ENCODE results near the gene SEPTIN7.

SEPTIN7 gene

DNA sequence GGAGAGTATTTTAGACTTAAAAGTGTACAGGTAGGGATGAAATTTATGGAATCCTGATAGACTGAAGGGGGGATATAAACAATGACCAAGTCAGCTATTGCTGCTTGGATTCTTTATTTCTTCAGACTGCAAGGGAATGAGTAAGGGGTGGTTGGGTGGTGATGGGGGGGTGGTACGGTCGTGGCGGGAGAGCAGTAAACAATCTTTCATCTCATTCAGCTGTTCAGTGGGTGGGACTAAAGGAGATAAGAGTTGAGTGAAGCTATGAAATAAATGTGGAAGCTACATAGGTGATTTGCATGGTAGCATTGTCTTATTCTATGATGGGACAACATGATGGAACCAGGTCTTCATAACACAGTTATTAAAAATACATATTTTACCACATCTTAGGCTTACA lies 1.8 kb downstream of the SEPTIN7 start:
- DNase-seq (ENCODE audit: insufficient read length, low spot score) (no peak), FAIRE-seq (peak; percentile 11)
- no peak for TF ChIP-seq POLR2A (IDR thresholded peaks at IDR 0.05; ENCODE audit: low read depth, low read length)

DNA sequence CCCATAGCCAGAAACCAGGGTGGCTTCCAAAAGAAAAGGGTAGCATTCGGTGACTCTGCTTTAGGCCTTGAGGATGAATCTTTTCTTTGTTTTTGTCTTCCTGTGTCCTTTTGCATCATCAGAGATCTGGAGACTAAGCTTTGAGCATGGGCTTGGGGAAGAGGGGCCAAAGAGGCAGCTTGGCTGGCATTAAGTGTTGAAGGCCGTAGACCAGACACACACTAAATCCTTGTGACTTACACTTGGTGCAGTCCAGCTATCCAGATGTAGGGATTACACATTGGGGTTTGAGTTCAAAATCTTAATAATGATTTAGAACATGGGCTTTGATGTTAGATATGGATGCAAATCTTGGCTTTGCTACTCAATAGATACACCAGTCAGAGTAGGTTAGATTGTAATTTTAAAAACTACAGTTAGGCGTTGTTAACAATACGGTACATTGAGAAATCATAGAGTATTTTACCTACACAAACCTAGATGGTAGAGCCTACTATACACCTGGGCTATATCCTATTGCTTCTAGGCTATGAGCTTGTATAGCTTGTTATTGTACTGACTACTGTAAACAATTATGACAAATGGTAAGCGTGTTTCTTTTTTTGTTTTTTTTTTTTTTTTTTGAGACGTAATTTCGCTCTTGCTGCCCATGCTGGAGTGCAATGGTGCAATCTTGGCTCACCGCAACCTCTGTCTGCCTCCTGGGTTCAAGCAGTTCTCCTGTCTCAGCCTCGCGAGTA lies 3.5 kb downstream of the SEPTIN7 start:
- no peak for TF ChIP-seq POLR2A (IDR thresholded peaks at IDR 0.05; ENCODE audit: low read depth, low read length)
- FAIRE-seq = no peak
- no peak for DNase-seq (ENCODE audit: insufficient read length, low spot score)

DNA sequence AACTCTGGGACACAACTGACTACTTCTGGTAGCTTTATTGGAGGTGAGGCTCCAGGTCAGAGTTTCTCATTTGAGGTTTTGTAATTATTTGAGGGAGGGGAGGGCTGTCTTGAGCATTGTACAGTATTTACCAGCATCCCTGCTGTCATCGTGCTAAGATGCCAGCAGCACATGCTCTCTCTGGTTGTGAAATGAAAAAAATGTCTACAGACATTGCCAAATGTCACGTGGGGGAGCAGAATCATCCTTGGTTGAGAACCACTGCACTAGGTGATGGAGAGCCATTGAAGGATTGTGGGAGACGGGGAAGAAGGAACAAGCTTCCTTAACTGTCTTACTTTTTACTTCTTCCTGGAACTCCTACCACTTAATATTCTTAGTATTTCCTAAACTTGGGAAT lies 5.0 kb downstream of the SEPTIN7 start:
- DNase-seq (ENCODE audit: insufficient read length, low spot score) (no peak), FAIRE-seq (peak; percentile 48)
- no peak for TF ChIP-seq POLR2A (IDR thresholded peaks at IDR 0.05; ENCODE audit: low read depth, low read length)

DNA sequence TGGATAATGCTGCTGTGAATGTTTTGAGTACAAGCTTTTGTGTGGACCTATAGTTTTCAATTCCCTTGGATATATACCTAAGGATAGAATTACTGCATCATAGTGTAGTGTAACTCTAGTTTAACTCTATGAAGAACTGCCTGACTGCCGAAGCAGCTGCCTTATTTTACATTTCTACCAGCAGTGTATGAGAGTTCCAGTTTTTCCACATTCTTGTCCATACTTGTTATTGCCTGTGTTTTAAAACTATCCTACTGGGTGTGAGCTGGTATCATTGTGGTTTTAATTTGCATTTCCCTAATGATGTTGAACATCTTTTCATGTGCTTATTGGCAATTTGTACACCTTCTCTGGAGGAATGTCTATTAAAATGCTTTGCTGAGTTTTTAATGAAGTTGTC lies 15.7 kb downstream of the SEPTIN7 start:
- DNase-seq (ENCODE audit: insufficient read length, low spot score) (no peak), FAIRE-seq (no peak)
- TF ChIP-seq POLR2A (IDR thresholded peaks at IDR 0.05; ENCODE audit: low read depth, low read length) = no peak

DNA sequence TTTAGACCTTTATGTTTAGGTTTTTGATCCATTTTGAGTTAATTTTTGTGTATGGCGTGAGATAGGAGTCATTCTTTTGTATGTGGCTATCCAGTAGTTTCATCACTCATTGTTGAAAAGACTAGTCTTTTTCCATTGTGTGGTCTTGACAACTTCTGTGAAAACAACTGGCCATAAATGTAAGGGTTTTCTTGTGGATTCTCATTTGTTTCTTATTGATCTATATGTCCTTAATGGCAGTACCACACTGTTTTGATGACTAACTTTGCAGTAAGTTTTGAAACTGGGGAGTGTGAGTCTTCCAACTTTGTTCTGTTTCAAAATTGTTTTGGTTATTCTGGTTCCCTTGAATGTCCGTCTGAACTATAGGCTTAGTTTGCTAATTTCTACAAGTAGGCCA lies 16.3 kb downstream of the SEPTIN7 start:
- no peak for TF ChIP-seq POLR2A (IDR thresholded peaks at IDR 0.05; ENCODE audit: low read depth, low read length)
- DNase-seq (ENCODE audit: insufficient read length, low spot score) (no peak), FAIRE-seq (peak; percentile 96)

DNA sequence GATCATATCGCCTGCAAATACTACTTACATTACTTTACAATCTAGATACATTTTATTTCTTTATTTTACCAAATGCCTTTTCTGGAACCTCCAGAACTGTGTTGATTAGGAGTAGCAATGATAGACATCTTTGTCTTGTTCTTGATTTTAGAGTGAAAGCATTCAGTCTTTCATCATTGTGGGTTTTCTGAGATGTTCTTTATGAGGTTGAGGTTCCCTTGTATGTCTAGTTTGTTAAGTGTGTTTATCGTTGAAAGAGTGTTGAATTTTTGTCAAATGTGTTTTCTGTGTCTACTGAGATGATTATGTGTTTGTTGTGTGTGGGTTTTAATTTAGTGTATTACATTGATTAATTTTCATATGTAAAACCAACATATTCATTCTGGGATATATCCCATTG lies 17.1 kb downstream of the SEPTIN7 start:
- FAIRE-seq (peak; percentile 85), DNase-seq (ENCODE audit: insufficient read length, low spot score) (no peak)
- no peak for TF ChIP-seq POLR2A (IDR thresholded peaks at IDR 0.05; ENCODE audit: low read depth, low read length)

DNA sequence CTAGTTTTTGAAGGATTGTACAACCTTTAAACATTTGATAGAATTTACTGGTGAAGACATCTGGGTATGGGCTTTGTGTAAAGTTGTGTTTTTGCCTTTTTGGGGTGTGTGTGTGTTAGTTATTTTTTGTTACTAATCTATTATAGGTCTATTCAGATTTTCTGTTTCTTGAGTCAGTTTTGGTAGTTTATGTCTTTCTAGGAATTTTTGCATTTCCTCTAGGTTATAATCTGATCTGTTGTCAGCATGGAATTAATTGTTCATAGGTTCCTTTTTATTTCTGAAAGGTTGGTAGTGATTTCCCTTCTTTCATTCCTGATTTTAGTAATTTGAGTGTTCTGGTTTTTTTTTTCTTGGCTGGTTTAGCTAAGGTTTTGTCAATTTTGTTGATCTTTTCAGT lies 17.7 kb downstream of the SEPTIN7 start:
- no peak for TF ChIP-seq POLR2A (IDR thresholded peaks at IDR 0.05; ENCODE audit: low read depth, low read length)
- FAIRE-seq (no peak), DNase-seq (ENCODE audit: insufficient read length, low spot score) (no peak)

DNA sequence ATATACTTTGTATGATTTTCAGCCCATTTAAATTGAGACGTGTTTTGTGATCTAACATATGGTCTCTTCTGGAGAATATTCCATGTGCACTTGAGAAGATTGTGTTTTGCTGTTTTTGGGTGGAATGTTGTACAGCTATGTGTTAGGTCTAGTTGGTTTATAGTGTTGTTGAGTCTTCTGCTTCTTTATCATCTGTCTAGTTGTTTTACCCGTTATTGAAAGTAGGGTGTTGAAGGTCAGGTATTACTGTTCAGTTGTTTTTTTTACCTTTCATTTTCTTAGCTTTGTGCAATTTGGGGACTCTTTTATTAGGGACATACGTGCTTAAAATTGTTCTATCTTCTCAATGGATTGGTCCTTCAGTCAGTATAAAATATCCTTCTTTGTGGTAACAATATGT lies 18.5 kb downstream of the SEPTIN7 start:
- DNase-seq (ENCODE audit: insufficient read length, low spot score) (no peak), FAIRE-seq (peak; percentile 95)
- TF ChIP-seq POLR2A (IDR thresholded peaks at IDR 0.05; ENCODE audit: low read depth, low read length) = no peak

DNA sequence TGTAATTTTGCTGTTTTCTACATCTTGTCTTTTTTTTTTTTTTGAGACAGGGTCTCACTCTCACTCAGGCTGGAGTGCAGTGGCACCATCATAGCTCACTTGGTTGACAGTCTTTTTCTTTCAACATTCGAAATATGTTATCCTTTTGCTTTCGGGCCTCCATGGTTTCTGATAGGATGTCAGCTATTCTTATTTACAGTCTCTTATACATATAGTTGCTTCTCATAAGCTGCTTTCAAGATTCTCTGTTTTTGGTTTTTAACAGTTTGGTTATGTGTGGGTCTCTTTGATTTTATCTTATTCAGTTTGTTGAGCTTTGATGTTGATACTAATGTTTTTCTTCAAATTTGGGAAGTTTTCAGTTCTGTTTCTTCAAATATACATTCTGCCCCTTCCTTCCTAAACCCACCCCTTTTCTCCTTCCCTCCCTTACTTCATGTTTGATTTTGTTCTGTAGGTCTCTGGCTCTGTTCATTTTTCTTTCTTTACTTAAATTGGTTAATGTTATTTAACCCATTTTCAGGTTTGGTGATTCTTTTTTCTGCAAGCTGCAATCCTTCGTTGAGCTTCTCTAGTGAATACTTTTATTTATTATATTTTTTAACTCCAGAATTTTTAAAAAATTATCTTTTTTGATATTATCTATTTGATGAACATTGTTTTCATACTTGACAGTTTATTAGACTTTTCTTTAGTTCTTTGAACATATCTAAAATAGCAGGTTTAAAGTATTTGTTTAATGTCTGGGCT lies 19.3 kb downstream of the SEPTIN7 start:
- TF ChIP-seq POLR2A (IDR thresholded peaks at IDR 0.05; ENCODE audit: low read depth, low read length) = no peak
- peak; percentile 78 for FAIRE-seq
- DNase-seq (ENCODE audit: insufficient read length, low spot score) = no peak

DNA sequence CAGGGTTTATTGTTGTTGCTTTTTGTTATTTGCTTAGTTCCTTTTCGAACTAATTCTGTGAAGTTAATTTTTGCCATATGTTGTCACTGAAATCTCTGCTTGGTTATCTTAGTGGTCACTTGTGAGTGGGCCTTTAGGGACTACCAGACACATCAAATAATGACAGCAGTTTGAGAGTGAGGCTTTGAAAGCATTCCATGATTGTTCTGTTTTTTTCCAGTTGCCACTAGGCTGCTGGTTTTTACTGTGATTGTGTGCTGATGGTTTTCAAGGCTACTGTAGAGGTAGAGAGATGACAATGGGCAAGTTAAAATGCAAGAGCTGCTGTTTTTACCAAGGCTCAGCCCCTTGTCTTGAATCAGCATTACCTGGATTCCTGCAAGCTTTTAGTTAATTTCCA lies 20.0 kb downstream of the SEPTIN7 start:
- FAIRE-seq (peak; percentile 96), DNase-seq (ENCODE audit: insufficient read length, low spot score) (no peak)
- no peak for TF ChIP-seq POLR2A (IDR thresholded peaks at IDR 0.05; ENCODE audit: low read depth, low read length)

DNA sequence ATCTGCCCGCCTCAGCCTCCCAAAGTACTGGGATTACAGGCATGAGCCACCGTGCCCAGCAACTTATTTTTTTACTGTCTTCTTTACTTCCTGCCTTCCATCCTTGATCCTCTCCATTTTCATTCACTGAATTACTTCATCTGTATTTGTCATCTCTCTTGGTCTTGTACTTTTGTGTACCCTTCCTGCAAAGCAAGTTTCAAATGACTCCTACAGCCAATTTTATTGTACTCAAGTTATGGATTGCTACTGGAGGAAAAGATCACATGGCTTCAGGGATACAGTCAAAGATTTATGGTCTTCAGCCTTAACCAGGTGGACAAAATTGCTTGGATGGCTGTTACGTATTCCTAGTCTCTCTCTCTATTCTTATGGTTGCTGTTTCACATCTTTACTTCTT lies 22.6 kb downstream of the SEPTIN7 start:
- no peak for TF ChIP-seq POLR2A (IDR thresholded peaks at IDR 0.05; ENCODE audit: low read depth, low read length)
- FAIRE-seq (peak; percentile 92), DNase-seq (ENCODE audit: insufficient read length, low spot score) (no peak)

DNA sequence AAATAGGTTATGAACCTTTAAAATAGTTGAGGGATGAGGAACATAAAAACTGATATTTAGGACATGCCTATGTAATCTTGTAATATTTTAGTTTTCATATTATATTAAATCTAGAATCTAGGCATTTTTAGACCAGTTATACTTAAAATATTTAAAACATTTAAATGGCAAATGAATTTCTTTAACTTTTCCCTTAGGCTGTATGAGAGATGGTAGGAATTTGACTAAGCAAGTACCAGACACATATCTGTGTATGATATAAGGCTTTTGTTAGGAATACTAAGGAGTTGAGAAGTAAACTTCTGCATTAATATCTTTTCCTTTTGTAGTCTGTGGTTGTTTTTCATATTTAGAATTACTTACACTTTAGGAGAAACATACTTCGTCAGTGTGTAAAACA lies 25.1 kb downstream of the SEPTIN7 start:
- FAIRE-seq = no peak
- DNase-seq (ENCODE audit: insufficient read length, low spot score) = no peak
- no peak for TF ChIP-seq POLR2A (IDR thresholded peaks at IDR 0.05; ENCODE audit: low read depth, low read length)

DNA sequence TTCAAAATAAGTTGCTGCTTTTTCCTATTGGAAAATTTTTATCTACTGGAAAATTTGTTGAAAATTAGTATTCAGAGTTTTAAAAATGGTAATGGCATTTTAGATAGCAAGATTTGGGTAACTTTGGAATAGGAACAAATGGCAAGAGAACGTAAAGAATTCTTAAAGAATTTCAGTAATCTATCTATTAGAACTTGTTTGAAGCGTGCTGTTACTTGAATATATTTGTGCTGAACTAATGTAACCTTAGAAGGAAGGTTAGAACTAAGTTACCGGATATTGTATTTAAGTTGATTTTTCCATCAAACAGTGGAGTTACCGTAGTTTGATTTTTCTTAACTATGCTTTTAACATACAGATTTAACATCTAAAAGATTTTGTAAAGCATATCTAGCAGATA lies 25.9 kb downstream of the SEPTIN7 start:
- no peak for TF ChIP-seq POLR2A (IDR thresholded peaks at IDR 0.05; ENCODE audit: low read depth, low read length)
- no peak for FAIRE-seq

DNA sequence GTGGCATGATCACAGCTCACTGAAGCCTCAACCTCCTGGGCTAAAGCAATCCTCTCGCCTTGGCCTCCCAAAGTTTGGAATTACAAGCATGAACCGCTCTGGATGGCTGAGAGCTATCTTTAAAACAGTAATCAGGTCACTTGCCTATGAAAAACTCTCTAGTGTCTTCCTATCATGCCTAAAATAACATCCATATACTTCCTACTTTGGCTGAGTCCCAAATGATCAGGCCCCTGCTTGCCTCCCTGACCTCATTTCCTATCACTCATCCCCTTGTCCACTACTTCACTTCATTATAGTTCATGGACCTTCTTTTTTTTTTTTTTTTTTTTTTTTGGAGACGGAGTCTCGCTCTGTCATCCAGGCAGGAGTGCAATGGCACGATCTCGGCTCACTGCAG lies 28.0 kb downstream of the SEPTIN7 start:
- TF ChIP-seq POLR2A (IDR thresholded peaks at IDR 0.05; ENCODE audit: low read depth, low read length) = no peak
- peak; percentile 18 for DNase-seq (ENCODE audit: insufficient read length, low spot score)
- FAIRE-seq = peak; percentile 95

More for the DNA sequence above, 25.9 kb downstream of the SEPTIN7 start:
- no peak for DNase-seq (ENCODE audit: insufficient read length, low spot score)

DNA sequence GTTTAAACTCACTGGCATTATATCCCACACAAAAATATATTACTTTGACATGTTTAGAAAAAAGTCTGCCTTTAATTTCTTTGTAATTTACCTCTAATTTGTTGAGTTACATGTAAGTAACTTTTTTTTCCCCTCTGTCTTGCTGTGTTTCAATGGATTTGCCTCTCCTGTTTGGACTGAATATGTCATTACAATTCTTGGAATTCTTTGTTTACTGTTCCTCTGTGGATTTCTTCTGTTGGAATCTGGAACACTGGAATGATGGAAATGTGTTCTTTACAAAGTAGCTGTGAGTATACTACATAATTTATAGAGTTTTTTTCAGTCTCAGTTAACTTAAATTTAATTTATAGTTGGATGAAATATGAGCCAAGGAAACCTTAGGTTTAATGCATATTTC lies 30.4 kb downstream of the SEPTIN7 start:
- TF ChIP-seq POLR2A (IDR thresholded peaks at IDR 0.05; ENCODE audit: low read depth, low read length) = no peak
- no peak for DNase-seq (ENCODE audit: insufficient read length, low spot score)
- FAIRE-seq = no peak
